Measurements from ENCODE around the gene CPA3.

Gene CPA3

GRCh38 chr3:148845756-148846395 is 19.2 kb upstream of the CPA3 start:
- TF ChIP-seq CTCF (IDR thresholded peaks at IDR 0.05; ENCODE audit: control insufficient read depth, insufficient read depth, low read depth, low read length, missing control alignments) = no peak
- H3K4me3 ChIP-seq (ENCODE audit: control insufficient read depth, low read depth, low read length) = no peak overlapping the region
- DNase-seq (ENCODE audit: low read depth) = no peak

- TF ChIP-seq CTCF (IDR thresholded peaks at IDR 0.05; ENCODE audit: control insufficient read depth, insufficient read depth, low read depth, low read length, missing control alignments) = no peak
- no peak overlapping the region for H3K4me3 ChIP-seq (ENCODE audit: control insufficient read depth, low read depth, low read length)
- DNase-seq (ENCODE audit: low read depth) = peak; percentile 13
Measured at GRCh38 chr3:148847351-148847750, 17.7 kb upstream of the CPA3 start.

- TF ChIP-seq CTCF (IDR thresholded peaks at IDR 0.05; ENCODE audit: control insufficient read depth, insufficient read depth, low read depth, low read length, missing control alignments) = no peak
- no peak overlapping the region for H3K4me3 ChIP-seq (ENCODE audit: control insufficient read depth, low read depth, low read length)
- DNase-seq (ENCODE audit: low read depth) = no peak
Measured at GRCh38 chr3:148848410-148848809, 16.7 kb upstream of the CPA3 start.

GRCh38 chr3:148852271-148852992 is 12.7 kb upstream of the CPA3 start:
- no peak for TF ChIP-seq CTCF (IDR thresholded peaks at IDR 0.05; ENCODE audit: control insufficient read depth, insufficient read depth, low read depth, low read length, missing control alignments)
- DNase-seq (ENCODE audit: low read depth) = no peak
- no peak overlapping the region for H3K4me3 ChIP-seq (ENCODE audit: control insufficient read depth, low read depth, low read length)

GRCh38 chr3:148853076-148853475 is 12.0 kb upstream of the CPA3 start:
- no peak for DNase-seq (ENCODE audit: low read depth)
- TF ChIP-seq CTCF (IDR thresholded peaks at IDR 0.05; ENCODE audit: control insufficient read depth, insufficient read depth, low read depth, low read length, missing control alignments) = no peak
- H3K4me3 ChIP-seq (ENCODE audit: control insufficient read depth, low read depth, low read length) = no peak overlapping the region

- no peak overlapping the region for H3K4me3 ChIP-seq (ENCODE audit: control insufficient read depth, low read depth, low read length)
- no peak for DNase-seq (ENCODE audit: low read depth)
- no peak for TF ChIP-seq CTCF (IDR thresholded peaks at IDR 0.05; ENCODE audit: control insufficient read depth, insufficient read depth, low read depth, low read length, missing control alignments)
Measured at GRCh38 chr3:148854061-148854460, 11.0 kb upstream of the CPA3 start.
